Ectodermal cell (in vitro differentiated cells): ENCODE results near the gene SPATA31D1.

Source experiments
- H3K27ac ChIP-seq: 2 replicates; pipeline ENCODE4 v1.7.0; 2013; ENCODE audit warnings: mild to moderate bottlenecking, low read depth, low read length; ENCODE audit not compliant: insufficient read depth, poor library complexity, severe bottlenecking
- H3K27me3 ChIP-seq: 2 replicates; pipeline ENCODE4 v1.7.0; 2013; ENCODE audit warnings: mild to moderate bottlenecking, low read length; ENCODE audit not compliant: insufficient read depth, control insufficient read depth, poor library complexity, severe bottlenecking
- H3K36me3 ChIP-seq: one replicate; pipeline ENCODE4 v1.7.0; 2013; ENCODE audit warnings: low read length; ENCODE audit not compliant: control insufficient read depth, insufficient read depth
- H3K4me1 ChIP-seq: one replicate; pipeline ENCODE4 v1.7.0; 2013; ENCODE audit warnings: low read length; ENCODE audit not compliant: control insufficient read depth, insufficient read depth
- H3K4me3 ChIP-seq: 2 replicates; pipeline ENCODE4 v1.7.0; 2013; ENCODE audit warnings: low read depth, low read length, control low read depth; ENCODE audit not compliant: insufficient read depth
- H3K9me3 ChIP-seq: 2 replicates; pipeline ENCODE4 v1.7.0; 2013; ENCODE audit warnings: mild to moderate bottlenecking, low read length, moderate library complexity; ENCODE audit not compliant: control insufficient read depth
- WGBS, 2 experiments: methylation state at CpG; one replicate each; pipeline ENCODE4 v1.1.7; 2013; ENCODE audit warnings: missing lambda C conversion rate in 2 of 2; 5-methylcytosine and 5-hydroxymethylcytosine counted together

SPATA31D1 gene

DNA sequence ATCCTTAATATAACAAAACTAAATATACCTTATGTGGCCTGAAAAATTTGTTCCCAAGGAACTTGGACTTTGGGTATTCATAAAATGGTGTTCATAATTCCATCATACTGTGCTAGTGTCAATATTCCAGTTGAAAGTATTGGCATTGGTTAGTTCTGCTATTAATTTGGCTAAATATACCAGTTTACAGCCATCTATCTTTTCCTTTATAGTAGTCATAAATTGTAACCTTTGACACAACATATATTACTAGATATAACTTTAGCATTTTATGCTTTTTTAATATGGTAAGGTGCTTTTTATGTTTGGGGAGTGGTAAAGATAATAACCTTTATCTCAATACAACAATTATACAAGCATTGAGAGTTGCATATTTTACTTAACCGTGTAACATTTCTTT, 23.7 kb downstream of the SPATA31D1 start:
- H3K27me3 ChIP-seq = no peaks in the 10 kb centered on the region
- H3K4me3 ChIP-seq = no peak overlapping the region
- no peak overlapping the region for H3K27ac ChIP-seq
- WGBS, 2 experiments = no CpG with 5 or more reads among the region's 1 CpG
- no peaks in the 10 kb centered on the region for H3K9me3 ChIP-seq
- no peaks in the 10 kb centered on the region for H3K4me1 ChIP-seq
- no peaks in the 10 kb centered on the region for H3K36me3 ChIP-seq

DNA sequence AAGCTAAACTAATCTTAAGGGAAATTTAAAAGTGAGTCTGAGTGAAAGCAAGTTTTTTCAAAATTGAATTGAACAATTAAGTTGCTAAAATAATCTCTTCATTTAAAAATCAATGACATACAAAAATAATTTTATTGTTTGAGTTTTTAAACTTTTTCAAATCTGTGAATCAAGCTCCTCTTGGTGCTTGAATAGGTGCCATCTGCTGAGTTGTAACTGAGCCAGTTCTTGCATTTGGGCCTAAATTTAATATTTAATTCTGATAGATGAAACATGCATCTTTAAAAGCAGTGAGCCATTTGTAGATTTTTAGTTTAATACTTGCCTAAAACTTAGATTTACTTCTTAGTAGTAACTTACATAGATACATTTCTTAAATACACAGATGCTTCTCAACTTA, 31.8 kb downstream of the SPATA31D1 start:
- Histone ChIP-seq H3K9me3 (no peaks in the 10 kb centered on the region), H3K27ac (no peak overlapping the region), H3K4me1 (no peaks in the 10 kb centered on the region), H3K36me3 (no peaks in the 10 kb centered on the region), H3K4me3 (no peak overlapping the region), H3K27me3 (no peaks in the 10 kb centered on the region)

DNA sequence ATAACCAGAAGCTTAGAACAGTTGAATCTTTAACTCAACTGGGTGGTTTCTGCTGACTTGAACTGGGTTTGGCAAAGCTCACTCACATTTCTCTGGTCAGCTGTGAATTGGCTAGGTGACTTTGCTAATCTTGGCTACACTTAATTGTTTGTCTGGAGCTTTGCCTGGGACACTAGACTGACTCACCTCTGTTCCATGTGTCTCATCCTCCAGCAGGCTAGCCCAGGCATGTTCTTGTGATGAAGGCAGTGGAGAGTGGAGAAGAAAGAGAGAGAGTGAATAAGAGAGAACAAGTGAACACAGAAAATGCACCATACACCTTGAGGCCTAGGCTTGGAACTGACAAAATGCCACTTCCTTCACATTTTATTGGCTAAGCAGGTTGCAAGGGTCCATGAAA, 32.6 kb downstream of the SPATA31D1 start:
- no peaks in the 10 kb centered on the region for H3K27me3 ChIP-seq
- H3K27ac ChIP-seq = no peak overlapping the region
- H3K4me1 ChIP-seq = no peaks in the 10 kb centered on the region
- no peak overlapping the region for H3K4me3 ChIP-seq
- H3K9me3 ChIP-seq = no peaks in the 10 kb centered on the region
- no peaks in the 10 kb centered on the region for H3K36me3 ChIP-seq

DNA sequence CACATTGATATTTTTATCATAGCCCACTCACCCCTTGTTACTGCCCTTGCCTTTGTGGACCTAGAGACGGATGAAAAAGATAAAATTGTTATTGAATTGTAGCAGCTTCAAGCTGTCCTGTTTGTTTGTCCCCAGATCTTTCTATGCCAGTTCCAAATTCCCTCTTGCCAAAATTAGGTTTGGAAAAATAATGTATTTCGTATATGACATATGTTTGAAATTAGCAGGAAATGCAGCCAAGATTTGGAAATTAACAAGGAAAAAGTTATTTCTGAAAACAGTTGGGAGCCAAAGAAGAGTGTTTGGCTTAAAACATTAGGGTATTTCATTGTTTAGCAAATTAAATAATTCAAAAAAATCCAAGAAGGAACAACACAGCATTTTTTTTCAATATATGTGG, 33.5 kb downstream of the SPATA31D1 start:
- Histone ChIP-seq H3K4me3 (no peak overlapping the region), H3K27me3 (no peaks in the 10 kb centered on the region), H3K36me3 (no peaks in the 10 kb centered on the region), H3K27ac (no peak overlapping the region), H3K9me3 (no peaks in the 10 kb centered on the region), H3K4me1 (no peaks in the 10 kb centered on the region)
- 88 to 94% methylated on average over 1 to 2 of the region's 2 CpGs for WGBS, 2 experiments

DNA sequence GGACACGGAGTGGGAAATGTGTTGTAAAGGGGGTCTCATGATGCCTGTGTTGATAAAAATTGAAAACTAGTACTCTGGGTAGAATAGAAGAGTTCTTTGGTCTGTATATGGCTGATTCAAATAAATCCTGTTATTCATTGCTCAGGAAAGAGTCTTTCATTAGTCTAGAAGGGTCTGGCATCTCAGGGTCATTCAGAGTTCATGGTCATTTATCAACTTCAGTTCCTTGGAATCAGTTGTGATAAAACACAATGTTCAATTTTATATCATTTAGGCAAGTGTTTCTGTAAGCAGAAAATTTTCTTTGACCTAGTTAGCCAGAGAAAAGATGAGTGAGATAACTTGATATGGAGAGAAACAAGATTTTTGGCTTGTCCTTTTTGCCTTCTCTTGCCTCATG, 36.3 kb downstream of the SPATA31D1 start:
- H3K4me1 ChIP-seq = no peaks in the 10 kb centered on the region
- no peak overlapping the region for H3K4me3 ChIP-seq
- WGBS, 2 experiments = 96 to 98% methylated on average over 1 of the region's 1 CpG
- H3K9me3 ChIP-seq = no peaks in the 10 kb centered on the region
- H3K27me3 ChIP-seq = no peaks in the 10 kb centered on the region
- no peaks in the 10 kb centered on the region for H3K36me3 ChIP-seq
- H3K27ac ChIP-seq = no peak overlapping the region

DNA sequence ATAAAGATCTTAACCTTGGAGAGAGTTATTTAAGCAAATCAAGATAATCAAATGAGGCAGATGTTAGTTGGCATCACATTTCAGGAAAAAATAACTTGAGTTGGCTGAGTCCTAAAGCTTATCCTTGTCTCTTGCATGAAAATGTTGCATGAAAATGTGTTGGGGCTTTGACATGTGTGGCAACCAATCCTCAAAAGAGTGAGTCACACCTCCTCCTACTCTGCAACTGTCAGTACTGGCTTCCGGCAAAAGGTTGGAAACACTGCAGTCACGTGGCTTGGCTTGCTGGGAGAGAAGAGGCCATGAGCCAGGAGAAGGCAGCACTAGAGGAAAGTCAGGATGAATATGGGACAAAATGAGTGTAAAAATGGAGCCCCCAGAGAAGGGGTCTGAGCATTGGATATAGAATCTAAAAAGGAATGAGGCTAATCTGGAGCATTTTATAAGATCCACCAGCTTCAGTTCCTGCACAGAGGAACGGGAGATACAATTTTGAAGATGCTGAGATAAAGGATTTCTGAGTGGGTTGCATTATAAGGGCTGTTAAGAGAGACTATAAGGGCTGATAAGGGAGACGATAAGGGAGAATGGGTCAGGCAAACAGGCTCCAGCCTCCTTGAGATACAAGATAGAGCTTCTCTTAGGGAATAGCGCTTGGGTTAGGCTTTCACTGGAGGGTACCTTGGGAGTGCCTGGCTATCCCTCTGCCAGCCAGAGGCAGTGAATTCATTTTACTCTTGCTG, 43.1 kb downstream of the SPATA31D1 start:
- Histone ChIP-seq H3K36me3 (no peaks in the 10 kb centered on the region), H3K27me3 (no peaks in the 10 kb centered on the region), H3K9me3 (no peaks in the 10 kb centered on the region), H3K27ac (no peak overlapping the region), H3K4me3 (no peak overlapping the region), H3K4me1 (peaks cover 6% of the 10 kb centered on the region)
- WGBS, 2 experiments = 87 to 88% methylated on average over 5 of the region's 5 CpGs

DNA sequence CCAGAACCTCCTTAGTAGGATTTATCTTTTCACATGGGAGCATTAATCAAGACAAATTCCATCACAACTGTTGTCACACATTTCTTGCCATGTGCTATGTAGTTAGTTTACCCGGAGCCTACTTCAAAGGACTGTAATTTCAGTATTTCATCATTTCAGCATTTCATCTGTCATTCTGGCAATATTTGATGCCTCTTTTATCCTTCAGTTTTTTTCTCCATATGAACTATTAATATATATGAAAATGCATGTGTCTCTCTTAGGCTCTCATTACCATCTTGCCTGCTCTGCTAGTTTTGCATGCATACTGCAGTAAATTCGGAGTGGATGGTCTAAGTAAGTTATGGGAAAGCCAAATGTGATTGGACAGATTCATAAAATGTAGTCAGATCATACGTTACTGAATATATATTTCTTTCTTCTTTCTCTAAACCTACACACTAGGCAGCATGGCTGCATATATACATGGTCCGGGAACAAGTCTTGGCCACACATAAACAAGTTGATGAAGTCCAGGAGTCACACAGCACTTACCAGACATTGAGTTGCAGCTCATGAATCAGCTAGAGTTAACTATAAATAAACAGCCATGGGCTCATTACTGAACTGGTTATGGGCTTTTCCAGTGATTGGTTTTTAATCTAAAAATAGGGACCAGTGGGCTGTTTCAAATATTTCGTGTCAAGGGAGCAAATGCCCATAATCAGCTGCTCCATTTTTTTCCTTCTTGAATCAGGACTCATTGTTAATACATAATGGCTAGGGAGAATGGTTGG, 46.6 kb downstream of the SPATA31D1 start:
- Histone ChIP-seq H3K4me1 (peaks cover 6% of the 10 kb centered on the region), H3K9me3 (no peaks in the 10 kb centered on the region), H3K36me3 (no peaks in the 10 kb centered on the region), H3K27ac (no peak overlapping the region), H3K4me3 (no peak overlapping the region), H3K27me3 (no peaks in the 10 kb centered on the region)
- 92 to 97% methylated on average over 5 of the region's 5 CpGs for WGBS, 2 experiments

DNA sequence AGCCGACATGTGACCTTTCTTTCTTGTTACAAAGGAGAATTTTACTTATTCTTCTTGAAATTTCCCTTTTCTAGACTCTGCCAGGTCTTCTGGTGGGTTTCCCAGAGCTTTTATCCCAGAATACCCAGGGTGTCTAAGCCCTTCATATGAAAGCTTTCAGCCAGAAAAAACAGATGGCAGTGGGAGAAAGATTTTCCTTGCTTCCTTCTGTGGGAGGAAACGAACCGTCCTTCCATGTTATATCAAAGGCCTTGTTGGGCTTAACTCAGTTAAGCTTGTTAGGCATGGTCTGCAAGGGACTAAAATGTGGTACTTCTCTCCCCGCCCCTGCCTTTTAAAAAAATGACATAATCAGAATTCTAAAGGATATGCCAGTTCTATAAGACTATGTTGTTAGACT, 47.5 kb downstream of the SPATA31D1 start:
- Histone ChIP-seq H3K36me3 (no peaks in the 10 kb centered on the region), H3K27ac (no peak overlapping the region), H3K4me3 (no peak overlapping the region), H3K9me3 (no peaks in the 10 kb centered on the region), H3K4me1 (peaks cover 6% of the 10 kb centered on the region), H3K27me3 (no peaks in the 10 kb centered on the region)
- 79 to 81% methylated on average over 3 to 4 of the region's 4 CpGs for WGBS, 2 experiments

DNA sequence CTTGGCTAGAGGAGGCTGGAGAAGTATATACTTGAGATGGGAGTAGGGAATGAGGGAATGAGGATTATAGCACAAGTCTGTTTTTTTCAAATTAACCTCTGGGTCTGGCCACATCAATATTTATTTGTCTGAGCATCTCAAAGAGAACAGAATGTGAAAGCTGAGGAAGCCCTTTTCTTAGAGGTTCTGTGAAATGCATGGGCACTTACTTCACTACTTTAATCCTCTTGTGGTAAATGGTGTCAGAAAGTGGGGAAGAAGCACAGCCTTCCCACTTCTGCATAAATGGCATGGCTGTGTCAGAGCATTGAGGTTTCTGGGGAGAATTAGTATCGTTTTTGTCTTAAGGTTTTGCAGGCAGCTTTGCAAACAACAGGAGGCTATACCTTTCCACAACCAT, 48.6 kb downstream of the SPATA31D1 start:
- no peaks in the 10 kb centered on the region for H3K9me3 ChIP-seq
- no peak overlapping the region for H3K27ac ChIP-seq
- WGBS, 2 experiments = 83 to 86% methylated on average over 1 of the region's 1 CpG
- no peak overlapping the region for H3K4me3 ChIP-seq
- peaks cover 6% of the 10 kb centered on the region for H3K4me1 ChIP-seq
- H3K27me3 ChIP-seq = no peaks in the 10 kb centered on the region
- H3K36me3 ChIP-seq = no peaks in the 10 kb centered on the region

DNA sequence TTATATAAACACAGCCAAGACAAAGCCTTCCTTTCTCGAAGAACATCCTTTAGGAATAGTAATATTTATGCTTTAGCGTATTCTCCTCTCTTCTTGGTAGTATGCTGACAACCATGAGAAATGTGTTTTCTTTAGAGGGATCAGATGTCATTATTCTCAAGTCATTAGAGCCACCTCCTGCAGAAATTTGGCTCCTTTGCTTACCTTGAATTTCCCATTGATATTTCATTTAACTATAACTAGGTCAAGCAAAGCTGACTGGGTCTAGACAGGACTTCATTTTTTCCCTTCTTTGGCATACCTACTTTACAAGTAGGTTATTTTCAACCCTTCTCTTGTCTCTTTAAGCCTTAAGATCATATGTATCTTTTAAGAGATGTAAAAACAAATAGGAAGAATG, 50.3 kb downstream of the SPATA31D1 start:
- WGBS, 2 experiments = 100% methylated on average over 1 of the region's 2 CpGs; no CpG with 5 or more reads in 1 of the 2 experiments
- H3K4me3 ChIP-seq = no peak overlapping the region
- H3K36me3 ChIP-seq = no peaks in the 10 kb centered on the region
- H3K27ac ChIP-seq = no peak overlapping the region
- no peaks in the 10 kb centered on the region for H3K27me3 ChIP-seq
- no peaks in the 10 kb centered on the region for H3K9me3 ChIP-seq
- H3K4me1 ChIP-seq = peaks cover 6% of the 10 kb centered on the region
